ENCODE data around the gene POLR3H. TPM values are rescaled to one million over a fixed set of nuclear protein-coding genes. Genes with fewer than 3 reads are reported as not detected.
A peak's percentile ranks its signal among the peaks of the same experiment; 100 is the strongest.

The POLR3H gene
- total and polyA plus RNA-seq, 2 experiments from 2014 or later, result 19.0 to 26.5 TPM

- no peak for TF ChIP-seq ZNF462 (CRISPR knock-in tag; IDR thresholded peaks at IDR 0.05)
Measured at GRCh38 chr22:41481131-41481830, 63.0 kb downstream of the POLR3H start (continued).

GRCh38 chr22:41480397-41480735 lies 63.9 kb downstream of the POLR3H start:
- peak overlapping the region; percentile 88 for H3K27ac ChIP-seq (ENCODE audit: low read depth)
- no peaks in the 10 kb centered on the region for H3K9me2 ChIP-seq (ENCODE audit: insufficient read depth)
- peaks cover 43% of the 10 kb centered on the region for H4K20me1 ChIP-seq (replicated peaks; ENCODE audit: insufficient read depth)
- Mint-ChIP-seq H3K9me3 (no peaks in the 10 kb centered on the region), H3K4me1 (peaks cover 46% of the 10 kb centered on the region), H3K36me3 (ENCODE audit: low read depth) (no peaks in the 10 kb centered on the region; the same call in 2 of the 3 replicates), H3K27ac (peak overlapping the region; percentile 32; the same call in 1 of the 2 replicates), H3K4me3 (no peak overlapping the region), H3K27me3 (ENCODE audit: insufficient read depth, low read depth, poor library complexity) (peaks cover 8% of the 10 kb centered on the region)
- peaks cover 28% of the 10 kb centered on the region; the same call in 1 of the 2 replicates for H3F3A ChIP-seq (replicated peaks; ENCODE audit: low read depth)
- no peak overlapping the region for H3K4me3 ChIP-seq
- DNase-seq (ENCODE audit: low spot score) (no peak), ATAC-seq (no peak)
- no peaks in the 10 kb centered on the region for H3K27me3 ChIP-seq (ENCODE audit: insufficient read depth)
- H3K4me1 ChIP-seq (ENCODE audit: insufficient read depth), result peaks cover 41% of the 10 kb centered on the region
- TF ChIP-seq CREB1 (CRISPR knock-in tag; IDR thresholded peaks at IDR 0.05; ENCODE audit: low read depth) (no peak), EZH2phosphoT487 (IDR thresholded peaks at IDR 0.05; ENCODE audit: unreplicated experiment) (no peak), ZNF331 (CRISPR knock-in tag; IDR thresholded peaks at IDR 0.05; ENCODE audit: low read depth) (no peak), ZNF114 (CRISPR knock-in tag; IDR thresholded peaks at IDR 0.05) (no peak), EZH2 (IDR thresholded peaks at IDR 0.05; ENCODE audit: low read depth, unreplicated experiment) (no peak), REST (IDR thresholded peaks at IDR 0.05; ENCODE audit: unreplicated experiment) (no peak), JUNB (IDR thresholded peaks at IDR 0.05; ENCODE audit: unreplicated experiment) (no peak)
- no peak overlapping the region for H2AFZ ChIP-seq
- H3K36me3 ChIP-seq (ENCODE audit: insufficient read depth), result no peaks in the 10 kb centered on the region
- H3K79me2 ChIP-seq (replicated peaks; ENCODE audit: insufficient read depth), result peaks cover 99% of the 10 kb centered on the region
- H3K4me2 ChIP-seq, result peak overlapping the region; percentile 67; the same call in 1 of the 2 replicates
